PFSK-1 (cell line): ENCODE measurements around the gene MAMLD1.

Experiments used
- FOXP2 ChIP-seq: optimal IDR thresholded peaks from 2 replicates; pipeline ENCODE3; 2011; ENCODE audit warnings: borderline replicate concordance, control low read depth, inconsistent platforms; ENCODE audit not compliant: insufficient read depth; ENCODE audit errors: extremely low read length, extremely low read depth
- POLR2AphosphoS5 ChIP-seq: IDR thresholded peaks from 2 replicates; pipeline ENCODE4 v1.6.1; 2012; ENCODE audit warnings: low read depth, mild to moderate bottlenecking, control low read depth, low read length, moderate library complexity
- REST ChIP-seq, 2 experiments: IDR thresholded peaks; 2 replicates each; pipeline versions ENCODE4 v1.6.1 to v1.8.0; 2011 to 2012; ENCODE audit warnings: low read depth in 2 of 2, low read length in 2 of 2, control low read depth in 1 of 2, inconsistent platforms in 1 of 2, mild to moderate bottlenecking in 1 of 2, moderate library complexity in 1 of 2; ENCODE audit not compliant: insufficient read depth in 1 of 2
- SIN3A ChIP-seq: IDR thresholded peaks from 2 replicates; pipeline ENCODE4 v1.6.1; 2012; ENCODE audit warnings: mild to moderate bottlenecking, low read length, moderate library complexity, borderline replicate concordance; ENCODE audit not compliant: insufficient read depth
- TAF1 ChIP-seq: IDR thresholded peaks from 2 replicates; pipeline ENCODE4 v1.6.1; 2012; ENCODE audit warnings: low read length, control low read depth, borderline replicate concordance; ENCODE audit not compliant: insufficient read depth

GRCh38 chrX:150405006-150405405 lies 41.9 kb downstream of the MAMLD1 start:
- TF ChIP-seq POLR2AphosphoS5 (no peak), TAF1 (no peak), SIN3A (no peak), REST (IDR thresholded peaks at IDR 0.05; ENCODE audit: insufficient read depth in 1 of 2, low read depth in 2 of 2, low read length in 2 of 2) (no peak), FOXP2 (no peak)
